MV-4-11 (cell line): ENCODE data around the gene ASB15.

ENCODE experiments used
- DNase-seq: peaks from one replicate; lab custom pipeline; 2025; lab: John Stamatoyannopoulos, UW

Gene ASB15

DNA sequence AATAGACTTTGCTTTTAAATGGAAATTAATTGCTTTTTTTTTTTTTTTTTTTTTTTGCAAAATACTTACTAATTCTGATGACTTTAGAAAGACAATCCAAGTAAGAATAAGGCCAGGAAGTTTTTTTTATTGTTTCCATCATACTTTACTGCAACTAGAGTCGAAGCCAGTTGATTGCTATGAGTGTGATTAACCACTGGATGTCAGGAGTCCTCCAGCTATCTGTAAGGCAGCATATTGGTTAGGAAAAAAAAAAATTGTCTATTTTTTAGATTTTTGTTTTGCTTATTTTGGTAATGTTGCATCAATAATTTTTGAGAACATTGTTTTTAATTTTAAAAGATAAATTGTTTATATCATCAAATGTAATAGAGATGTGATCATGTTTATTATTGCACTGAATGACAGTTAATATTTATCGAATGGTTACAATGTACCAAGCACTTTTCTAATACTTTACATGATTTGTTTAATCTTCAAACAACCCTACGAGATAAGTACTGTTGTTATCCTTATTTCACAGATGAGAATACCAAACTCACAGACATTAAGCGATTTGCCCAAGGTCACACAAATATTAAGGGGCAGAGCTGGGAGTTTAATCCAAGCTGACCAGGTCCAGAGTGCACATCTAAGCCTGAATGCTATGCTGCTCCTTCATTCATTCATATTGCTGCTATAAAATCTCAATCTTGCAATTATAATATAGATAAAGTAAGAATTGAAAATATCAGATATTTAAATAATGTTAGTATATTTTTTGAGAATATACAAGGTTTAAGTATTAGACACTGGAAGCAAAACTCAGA is 34.1 kb downstream of the ASB15 start:
- peak; percentile 6 for DNase-seq

DNA sequence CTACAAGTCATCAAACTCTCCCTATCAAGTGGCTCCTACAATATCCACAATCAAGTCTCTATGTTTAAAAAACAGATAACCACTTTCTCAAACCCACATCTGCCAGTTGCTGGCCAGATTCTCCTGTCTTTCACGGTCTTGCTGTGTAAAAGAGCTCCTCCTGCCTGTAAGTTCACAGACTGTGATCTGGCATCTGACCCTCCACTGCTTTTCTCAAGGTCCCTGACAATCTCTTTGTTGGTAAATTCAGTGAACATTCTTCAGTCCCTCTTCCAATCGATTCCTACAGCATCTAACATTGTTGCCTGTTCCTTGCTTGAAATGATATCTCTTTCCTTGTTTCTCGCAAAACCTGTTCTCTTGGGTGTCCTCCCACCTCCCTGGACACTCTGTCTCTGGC is 35.6 kb downstream of the ASB15 start:
- no peak for DNase-seq

DNA sequence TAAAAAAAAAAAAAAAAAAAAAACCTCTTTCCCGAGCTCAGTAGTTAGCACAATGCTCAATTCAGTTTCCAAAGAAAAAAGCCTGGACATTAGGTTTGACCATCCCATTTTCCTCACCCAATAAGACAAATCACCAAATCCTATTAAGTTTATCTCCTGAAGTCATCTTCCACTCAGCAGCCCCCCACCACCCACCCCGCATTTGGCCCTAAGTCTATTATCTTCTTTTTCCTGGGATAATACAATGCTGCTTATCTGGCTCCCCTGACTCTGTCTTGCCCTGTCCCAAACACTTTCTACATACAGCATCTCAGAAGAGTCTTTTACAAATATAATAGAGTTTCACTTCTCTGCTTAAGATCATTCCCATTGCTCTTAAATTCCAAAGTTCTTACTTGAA is 36.3 kb downstream of the ASB15 start:
- DNase-seq, result no peak

DNA sequence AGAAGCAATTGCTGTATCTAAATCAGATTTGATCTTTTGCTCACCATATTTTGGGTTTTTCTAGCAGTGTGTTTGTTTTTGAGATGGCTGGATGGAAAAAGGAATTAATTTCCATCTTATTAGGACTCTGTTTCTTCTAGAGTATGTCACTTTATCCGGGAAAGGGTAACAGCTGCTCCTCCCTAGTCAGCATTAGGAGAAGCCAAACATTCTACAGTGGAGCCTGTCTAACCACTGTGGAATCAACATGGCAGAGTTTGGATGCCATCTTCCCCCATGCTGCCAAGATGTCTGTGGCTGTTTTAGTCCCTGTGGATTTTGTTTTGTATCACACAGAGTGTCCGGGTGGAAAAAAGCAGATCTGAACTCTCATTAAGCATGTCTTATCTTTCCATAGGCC is 38.0 kb downstream of the ASB15 start:
- no peak for DNase-seq

DNA sequence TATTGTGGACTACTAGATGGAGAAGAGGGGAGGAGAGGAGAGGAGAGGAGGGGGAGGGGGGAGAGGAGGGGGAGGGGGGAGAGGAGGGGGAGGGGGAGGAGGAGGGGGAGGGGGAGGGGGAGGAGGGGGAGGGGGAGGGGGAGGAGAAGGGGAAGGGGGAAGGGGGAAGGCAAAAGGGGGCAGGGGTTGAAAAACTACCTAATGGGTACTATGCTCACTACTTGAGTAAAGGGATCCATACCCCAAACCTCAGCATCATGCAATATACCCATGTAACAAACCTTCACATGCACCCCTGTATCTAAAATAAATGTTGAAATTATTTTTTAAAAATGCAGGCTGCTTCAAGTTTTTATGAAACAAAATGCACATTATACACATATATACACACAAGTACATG is 39.0 kb downstream of the ASB15 start:
- no peak for DNase-seq

DNA sequence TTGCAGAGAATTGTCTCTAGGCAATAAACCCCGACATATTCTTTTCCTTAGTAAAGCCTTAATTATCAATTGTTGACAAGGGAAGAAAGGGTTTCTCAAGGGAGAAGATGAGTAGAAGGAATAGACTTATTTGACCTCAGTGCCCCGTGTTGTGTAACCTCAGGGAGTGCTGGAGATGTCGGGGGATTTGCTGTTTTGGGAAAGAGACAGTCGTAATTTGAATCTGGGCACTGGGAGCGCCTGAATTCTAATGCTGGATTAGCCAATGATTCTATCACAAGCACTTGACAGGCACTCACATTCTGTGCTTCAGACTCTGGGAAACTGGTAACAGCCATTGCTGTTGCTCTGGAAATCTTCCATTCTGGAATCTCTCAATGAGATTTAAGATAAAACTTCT is 40.3 kb downstream of the ASB15 start:
- no peak for DNase-seq

DNA sequence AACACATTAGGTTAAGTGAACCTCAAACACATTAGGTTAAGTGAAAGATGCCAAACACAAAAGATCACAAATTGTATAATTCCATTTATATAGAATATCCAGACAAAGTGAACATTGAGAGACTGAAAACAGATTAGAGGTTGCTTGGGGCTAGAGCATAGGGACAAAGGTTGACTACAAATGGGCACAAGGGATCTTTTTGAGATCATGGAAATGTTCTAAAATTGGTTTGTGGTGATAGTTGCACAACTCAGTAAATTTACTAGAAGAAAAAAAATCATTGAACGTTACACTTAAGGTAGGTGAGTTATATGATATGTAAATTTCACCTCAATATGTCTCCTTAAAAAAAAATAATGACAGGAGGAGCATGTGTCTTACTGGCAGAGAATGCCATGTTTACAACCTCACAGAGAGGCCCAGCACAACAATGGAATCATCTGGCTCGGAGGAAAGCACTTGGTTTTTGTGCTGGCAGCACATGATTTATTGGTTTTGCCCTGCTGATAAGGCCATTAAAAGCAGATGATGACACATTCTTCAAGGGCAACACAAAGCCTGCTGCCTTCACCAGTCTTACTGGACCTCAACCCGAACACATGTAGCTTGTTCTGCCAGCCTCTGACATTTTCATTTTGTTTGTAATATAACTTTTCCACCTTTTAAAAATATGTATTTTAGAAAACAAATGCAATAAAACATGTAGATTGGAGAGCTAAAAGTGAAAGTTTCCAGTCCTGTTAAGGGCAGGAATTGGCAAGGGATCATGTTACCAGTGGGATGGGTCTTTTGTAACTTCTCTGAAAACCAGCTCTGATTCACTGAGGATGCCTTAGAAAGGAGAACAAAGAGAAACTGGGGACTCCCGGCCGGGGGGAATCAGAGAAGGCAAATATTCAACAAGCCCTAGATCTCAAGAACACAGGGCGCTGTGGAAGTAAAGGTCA is 42.1 kb downstream of the ASB15 start:
- peak; percentile 25 for DNase-seq

DNA sequence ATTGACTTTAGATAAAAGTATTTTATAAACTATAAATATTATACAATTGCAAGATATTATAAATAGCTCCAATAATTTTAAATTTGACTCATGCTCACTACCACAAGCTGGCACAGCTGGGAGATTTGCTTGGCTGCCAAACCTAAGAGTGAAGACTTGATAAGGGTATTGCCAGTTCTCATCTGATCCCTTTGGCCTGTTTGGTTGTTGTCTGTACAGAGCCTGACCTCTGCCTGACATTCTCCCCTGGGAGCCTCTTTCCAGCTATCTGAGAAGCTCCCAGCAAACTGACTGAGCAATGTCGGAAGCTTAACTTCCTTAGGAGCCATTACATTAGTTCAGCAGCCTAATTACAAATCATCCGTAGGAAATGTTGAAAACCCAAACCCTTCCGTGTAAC is 43.9 kb downstream of the ASB15 start:
- DNase-seq, result no peak

DNA sequence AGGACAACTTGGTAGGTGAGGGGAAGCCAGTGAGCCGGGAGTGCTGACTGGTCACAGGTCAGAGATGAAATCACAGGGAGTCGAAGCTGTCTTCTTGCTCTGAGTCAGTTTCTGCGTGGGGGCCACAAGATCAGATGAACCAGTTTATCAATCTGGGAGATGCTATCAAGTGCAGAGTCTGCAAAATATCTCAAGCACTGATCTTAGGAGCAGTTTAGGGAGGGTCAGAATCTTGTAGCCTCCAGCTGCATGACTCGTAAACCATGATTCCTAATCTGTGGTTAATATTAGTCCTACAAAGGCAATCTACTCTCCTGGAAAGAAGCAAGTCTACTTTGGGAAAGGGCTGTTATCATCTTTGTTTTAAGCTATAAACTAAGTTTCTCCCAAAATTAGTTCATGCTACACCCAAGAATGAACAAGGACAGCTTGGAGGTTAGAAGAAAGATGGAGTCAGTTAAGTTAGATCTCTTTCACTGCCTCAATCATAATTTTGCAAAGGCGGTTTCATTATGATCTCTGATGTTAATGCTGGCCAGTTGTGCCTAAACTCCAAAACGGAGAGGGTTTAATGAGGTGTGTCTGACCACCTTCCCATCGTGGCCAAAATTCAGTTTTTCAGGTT is 45.6 kb downstream of the ASB15 start:
- no peak for DNase-seq

DNA sequence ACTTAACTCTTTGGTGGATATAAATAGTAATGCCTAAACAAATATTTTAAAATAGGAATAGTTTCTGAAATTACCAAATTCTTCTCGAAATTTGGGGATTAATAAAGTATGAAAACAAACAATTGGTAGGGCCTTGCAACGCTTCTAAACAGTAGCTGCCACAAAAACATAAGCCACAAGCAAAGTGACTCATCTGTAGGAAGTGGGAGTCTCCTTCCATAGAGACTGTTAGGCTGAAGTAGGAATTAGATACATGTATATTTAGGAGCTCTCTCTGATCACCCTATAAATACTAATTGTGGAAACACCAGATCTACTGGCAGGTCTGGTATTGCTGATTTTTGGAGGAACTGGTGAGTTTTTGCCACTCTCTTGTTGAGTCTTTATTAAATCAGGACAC is 48.3 kb downstream of the ASB15 start:
- DNase-seq, result peak; percentile 6

DNA sequence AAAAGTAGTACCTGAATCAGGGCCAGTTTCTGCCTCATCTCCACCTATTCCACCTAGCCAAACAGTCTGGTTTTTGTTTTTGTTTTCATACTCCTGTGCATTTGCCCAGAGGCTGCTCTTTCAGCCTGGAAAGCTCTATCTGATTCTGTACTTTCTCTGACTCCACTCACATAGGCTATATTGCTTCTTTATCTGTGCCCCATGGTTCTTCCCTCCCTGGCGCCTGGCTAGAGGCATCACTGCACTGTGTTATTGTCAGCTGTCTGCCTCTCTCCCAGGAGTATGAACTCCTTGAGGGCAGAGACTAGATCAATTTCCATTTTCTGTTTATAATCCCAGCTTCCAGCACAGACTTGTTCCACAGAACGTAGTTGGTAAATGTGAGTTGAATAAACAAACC is 49.0 kb downstream of the ASB15 start:
- DNase-seq, result no peak

DNA sequence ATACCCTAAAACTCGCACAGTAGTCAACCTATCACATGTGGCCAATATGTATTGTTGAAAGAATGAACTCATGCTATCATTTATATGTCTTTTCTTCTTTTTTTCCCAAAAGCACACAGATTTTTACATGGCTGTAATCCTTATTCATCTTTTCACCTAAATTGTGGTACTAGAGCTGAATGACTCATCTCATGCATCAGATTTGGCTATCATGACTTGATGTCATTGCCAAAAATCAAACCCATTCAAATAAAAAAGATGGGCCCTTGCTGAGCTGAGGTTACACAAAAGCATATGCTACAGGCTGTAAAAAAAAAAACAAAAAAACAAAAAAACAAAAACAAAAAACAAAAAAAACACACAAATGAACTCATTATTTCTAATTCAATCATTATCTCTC is 50.8 kb downstream of the ASB15 start:
- no peak for DNase-seq

DNA sequence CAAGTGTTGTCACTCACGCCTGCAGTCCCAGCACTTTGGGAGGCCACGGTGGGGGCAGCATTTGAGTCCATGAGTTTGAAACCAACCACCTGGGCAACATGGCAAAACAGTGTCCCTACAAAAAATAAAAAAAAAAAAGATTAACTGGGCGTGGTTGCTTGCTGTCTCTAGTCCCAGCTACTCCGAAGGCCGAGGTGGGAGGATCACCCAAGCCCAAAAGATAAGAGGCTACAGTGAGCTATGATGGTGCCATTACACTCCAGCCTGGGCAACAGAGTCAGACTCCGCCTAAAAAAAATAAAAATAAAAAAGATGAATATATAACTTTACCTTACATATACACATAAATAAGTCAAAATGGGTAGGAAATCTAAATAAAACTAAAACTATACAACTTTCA is 51.5 kb downstream of the ASB15 start:
- no peak for DNase-seq

DNA sequence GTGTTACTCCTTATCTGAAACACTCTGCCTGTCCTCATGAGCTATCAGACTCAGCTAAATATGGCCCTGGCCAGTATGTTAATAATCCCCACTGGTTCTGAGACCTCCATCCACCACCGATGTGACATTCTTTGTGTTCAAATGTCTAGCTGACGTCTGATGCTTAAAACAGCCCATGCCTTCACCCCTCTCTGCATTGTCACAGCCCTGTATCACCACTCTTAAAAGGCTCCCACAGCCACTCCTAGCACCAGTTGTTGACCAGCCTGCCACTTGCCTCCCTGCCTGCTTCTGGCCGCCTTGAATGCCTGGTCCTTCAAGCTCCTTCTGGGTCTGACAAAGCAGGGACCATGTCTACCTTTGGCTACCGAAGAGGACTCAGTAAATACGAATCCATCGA is 54.0 kb downstream of the ASB15 start, which contains the start of gene LMOD2:
TSS of gene LMOD2 (plus strand) at position 253 of the 400 bp plus-strand sequence. CDS start at position 351, 98 bp downstream.
- DNase-seq, result no peak

DNA sequence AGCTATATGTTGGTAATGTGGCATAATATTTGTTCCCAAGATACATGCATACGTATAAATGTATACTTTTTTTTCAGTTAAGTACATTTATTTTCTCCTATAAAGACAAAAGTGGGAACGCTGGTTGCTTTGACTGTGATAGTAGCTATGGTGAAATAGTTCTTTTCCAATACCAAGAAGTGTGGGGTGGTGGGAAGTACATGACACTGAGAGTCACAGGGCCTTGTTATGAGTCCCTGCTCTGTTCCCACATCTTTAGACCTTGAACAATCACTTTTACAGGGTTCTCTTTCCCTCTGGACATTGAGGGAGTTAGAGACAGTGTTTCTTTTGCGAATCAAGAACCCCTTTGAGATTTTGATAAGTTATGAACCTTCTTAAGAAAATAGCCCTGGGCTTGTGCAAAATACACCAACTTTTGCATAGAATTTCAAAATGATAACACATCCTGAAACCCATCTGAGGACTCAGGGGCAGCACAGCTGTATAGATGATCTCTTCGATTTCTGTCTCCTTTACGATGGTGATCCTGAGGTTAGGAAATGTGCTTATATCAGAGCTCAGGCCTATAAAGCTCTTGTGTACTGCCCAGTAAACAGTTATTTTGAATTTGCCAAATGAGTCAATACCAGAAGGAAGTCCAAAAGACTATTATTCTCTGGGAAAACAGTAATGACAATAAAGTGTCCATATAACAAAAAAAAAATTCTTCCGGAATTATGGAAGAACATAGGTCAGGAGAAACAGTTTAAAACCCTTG is 55.1 kb downstream of the ASB15 start:
- no peak for DNase-seq

DNA sequence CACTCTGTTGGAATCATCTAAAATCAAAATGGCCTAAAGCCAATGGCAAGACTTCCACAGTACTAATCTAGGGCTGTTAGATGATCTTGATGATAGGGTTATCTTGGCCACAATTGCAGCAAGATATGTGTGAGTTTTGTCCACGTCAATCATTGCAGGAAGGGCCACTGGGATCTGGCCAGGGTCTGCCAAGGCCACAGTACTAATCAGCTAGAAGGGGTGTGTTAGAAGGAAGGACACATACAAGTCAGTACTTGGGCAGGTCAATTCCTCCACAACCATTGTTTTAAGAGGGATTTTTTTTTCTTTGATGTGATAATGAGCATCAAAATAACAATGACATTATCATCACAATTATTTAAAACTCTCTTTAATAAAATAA is 55.7 kb downstream of the ASB15 start:
- no peak for DNase-seq

DNA sequence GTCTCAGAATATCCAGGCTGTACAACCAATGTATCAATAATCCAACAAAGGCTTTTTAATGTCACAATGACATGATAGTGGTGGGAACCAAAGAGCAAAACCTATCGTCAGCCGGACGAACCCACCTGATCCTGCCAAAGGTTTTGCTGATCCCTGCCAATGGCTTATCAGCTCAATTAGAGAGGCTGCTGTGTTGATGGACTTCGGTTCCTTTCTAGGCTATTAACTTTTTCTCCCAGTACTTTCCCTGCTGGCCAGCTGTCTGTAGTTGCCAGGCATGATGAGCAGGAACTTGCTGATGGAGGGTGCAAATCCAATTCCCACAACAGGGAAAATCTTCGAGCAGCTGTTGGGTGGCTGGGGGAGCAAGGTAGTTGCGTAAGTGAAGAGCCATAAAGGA is 56.4 kb downstream of the ASB15 start:
- DNase-seq, result no peak

DNA sequence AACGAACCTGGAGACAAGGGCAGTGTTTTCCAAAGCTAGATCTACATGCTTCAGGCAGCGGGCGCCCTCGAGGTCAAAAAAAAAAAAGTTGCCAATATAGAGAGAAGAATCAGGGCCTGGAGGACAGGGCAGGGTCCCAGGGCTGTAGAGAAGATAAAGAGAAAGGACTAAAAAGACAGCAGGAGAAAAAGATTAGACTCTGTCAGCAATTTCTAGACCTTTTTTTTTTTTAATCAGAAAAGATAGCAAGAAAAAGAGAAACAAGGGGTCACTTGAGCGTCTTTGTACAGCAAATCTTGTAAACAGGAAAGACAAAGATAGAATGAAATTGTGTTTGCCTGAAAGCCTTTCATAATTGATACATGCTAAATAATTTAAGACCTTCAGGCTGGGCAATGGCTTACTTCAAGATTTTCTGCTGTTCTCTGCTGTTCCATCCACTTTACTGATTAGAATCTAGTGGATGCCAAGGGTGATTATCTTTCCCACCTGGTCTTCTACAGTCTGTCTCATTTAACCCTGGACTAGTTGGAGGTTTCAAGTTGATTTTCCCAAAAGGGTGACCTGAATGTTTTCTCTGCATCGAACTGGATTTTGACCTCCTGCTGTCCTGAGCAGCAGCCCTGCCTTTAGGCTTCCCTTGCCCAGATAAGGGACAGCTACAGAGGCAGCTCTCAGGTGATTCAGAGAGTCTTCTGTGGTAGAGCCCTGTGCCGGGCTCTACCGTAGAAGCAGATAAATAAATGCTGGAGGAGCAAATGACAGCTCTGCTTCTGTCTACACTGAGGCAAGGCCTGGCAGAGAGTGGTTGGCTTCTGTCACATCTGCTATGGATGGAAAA is 59.1 kb downstream of the ASB15 start:
- no peak for DNase-seq

DNA sequence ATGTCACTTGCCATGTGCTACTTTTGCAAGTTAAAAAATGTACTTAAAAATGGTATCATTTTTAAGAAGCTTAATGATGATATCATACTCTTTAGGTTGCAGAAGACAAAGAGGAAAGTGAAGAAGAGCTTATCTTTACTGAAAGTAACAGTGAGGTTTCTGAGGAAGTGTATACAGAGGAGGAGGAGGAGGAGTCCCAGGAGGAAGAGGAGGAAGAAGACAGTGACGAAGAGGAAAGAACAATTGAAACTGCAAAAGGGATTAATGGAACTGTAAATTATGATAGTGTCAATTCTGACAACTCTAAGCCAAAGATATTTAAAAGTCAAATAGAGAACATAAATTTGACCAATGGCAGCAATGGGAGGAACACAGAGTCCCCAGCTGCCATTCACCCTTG is 60.1 kb downstream of the ASB15 start:
- DNase-seq, result peak; percentile 38

DNA sequence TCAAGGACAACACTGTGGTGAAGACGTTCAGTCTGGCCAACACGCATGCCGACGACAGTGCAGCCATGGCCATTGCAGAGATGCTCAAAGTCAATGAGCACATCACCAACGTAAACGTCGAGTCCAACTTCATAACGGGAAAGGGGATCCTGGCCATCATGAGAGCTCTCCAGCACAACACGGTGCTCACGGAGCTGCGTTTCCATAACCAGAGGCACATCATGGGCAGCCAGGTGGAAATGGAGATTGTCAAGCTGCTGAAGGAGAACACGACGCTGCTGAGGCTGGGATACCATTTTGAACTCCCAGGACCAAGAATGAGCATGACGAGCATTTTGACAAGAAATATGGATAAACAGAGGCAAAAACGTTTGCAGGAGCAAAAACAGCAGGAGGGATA is 60.7 kb downstream of the ASB15 start:
- DNase-seq, result no peak

DNA sequence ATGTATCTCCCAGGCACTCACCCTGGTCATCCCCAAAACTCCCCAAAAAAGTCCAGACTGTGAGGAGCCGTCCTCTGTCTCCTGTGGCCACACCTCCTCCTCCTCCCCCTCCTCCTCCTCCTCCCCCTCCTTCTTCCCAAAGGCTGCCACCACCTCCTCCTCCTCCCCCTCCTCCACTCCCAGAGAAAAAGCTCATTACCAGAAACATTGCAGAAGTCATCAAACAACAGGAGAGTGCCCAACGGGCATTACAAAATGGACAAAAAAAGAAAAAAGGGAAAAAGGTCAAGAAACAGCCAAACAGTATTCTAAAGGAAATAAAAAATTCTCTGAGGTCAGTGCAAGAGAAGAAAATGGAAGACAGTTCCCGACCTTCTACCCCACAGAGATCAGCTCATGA is 61.1 kb downstream of the ASB15 start:
- DNase-seq, result no peak
